Panc1 (cell line): ENCODE results near the gene IBTK. TPM values are rescaled to one million over a fixed set of nuclear protein-coding genes. Genes with fewer than 3 reads are reported as not detected.

Experiments used
- ATAC-seq: fragments of 200-7000 bp; cut with Tn5 transposase; 2 replicates; pipeline ENCODE4 v1.9.1; 2020; ENCODE audit warnings: mild to moderate bottlenecking, moderate library complexity
- BruUV-seq: library from RNA; stranded (reverse); fragments of 400-500 nt; replicated peaks from 2 replicates; lab custom pipeline; 2021; lab: Mats Ljungman, UMichigan
- CTCF ChIA-PET: fragments of 300-600 bp; sonication (Branson Sonifier 250); formaldehyde crosslinking; loops from one replicate; lab custom pipeline; 2022; ENCODE audit warnings: antibody characterized with exemption; lab: Charles Lee
- POLR2A ChIA-PET: fragments of 300-600 bp; sonication (Branson Sonifier 250); formaldehyde crosslinking; loops from one replicate; lab custom pipeline; 2022; ENCODE audit warnings: antibody characterized with exemption; lab: Charles Lee
- DNase-seq: peaks from one replicate; pipeline ENCODE4 v3.0.0-alpha.2; 2010; ENCODE audit warnings: low read depth, low spot score
- H3K27ac ChIP-seq: 2 replicates; pipeline ENCODE4 v1.5.1; 2011; ENCODE audit warnings: mild to moderate bottlenecking, low read length, inconsistent platforms
- H3K27me3 ChIP-seq: fragments of 200-500 bp; sonication (Bioruptor generic); 2 replicates; pipeline ENCODE4 v1.6.0; 2014; ENCODE audit warnings: low read length, inconsistent platforms; ENCODE audit not compliant: control insufficient read depth, insufficient read depth
- H3K36me3 ChIP-seq: fragments of 200-500 bp; sonication (Bioruptor generic); 2 replicates; pipeline ENCODE4 v1.5.1; 2014; ENCODE audit warnings: inconsistent platforms, mild to moderate bottlenecking, low read length, moderate library complexity; ENCODE audit not compliant: control insufficient read depth, insufficient read depth
- H3K4me1 ChIP-seq: 2 replicates; pipeline ENCODE4 v1.5.1; 2011; ENCODE audit warnings: inconsistent platforms, mild to moderate bottlenecking, low read length, moderate library complexity; ENCODE audit not compliant: control insufficient read depth, insufficient read depth
- H3K4me3 ChIP-seq, 2 experiments: 2 replicates each; pipeline ENCODE4 v1.5.1; 2011 to 2012; ENCODE audit warnings: low read depth in 2 of 2, low read length in 2 of 2, mild to moderate bottlenecking in 2 of 2, inconsistent platforms in 1 of 2, moderate library complexity in 1 of 2
- H3K9me3 ChIP-seq: fragments of 200-500 bp; sonication (Bioruptor generic); 2 replicates; pipeline ENCODE4 v1.5.1; 2014; ENCODE audit warnings: low read depth, mild to moderate bottlenecking, inconsistent platforms, low read length, moderate library complexity; ENCODE audit not compliant: control insufficient read depth, insufficient read depth
- POLR2AphosphoS5 ChIP-seq: IDR thresholded peaks from 2 replicates; pipeline ENCODE4 v1.6.1; 2012; ENCODE audit warnings: mild to moderate bottlenecking, low read depth, low read length, moderate library complexity
- REST ChIP-seq, 2 experiments: IDR thresholded peaks; 2 replicates each; pipeline ENCODE4 v1.6.1; 2011 to 2012; ENCODE audit warnings: low read depth in 2 of 2, control low read depth in 1 of 2, low read length in 1 of 2, mild to moderate bottlenecking in 1 of 2, moderate library complexity in 1 of 2; ENCODE audit not compliant: insufficient read depth in 1 of 2
- SIN3A ChIP-seq: IDR thresholded peaks from 2 replicates; pipeline ENCODE4 v1.6.1; 2012; ENCODE audit warnings: low read depth, mild to moderate bottlenecking, low read length, moderate library complexity, borderline replicate concordance; ENCODE audit not compliant: insufficient read depth
- TCF7L2 ChIP-seq: IDR thresholded peaks from 2 replicates; pipeline ENCODE4 v1.6.1; 2011; ENCODE audit warnings: mild to moderate bottlenecking, low read depth, low read length, inconsistent platforms
- in situ Hi-C: cut with HindIII; loops from 2 replicates; pipeline ENCODE4 v1.10.0; 2016; ENCODE audit warnings: low sequenced_read_pairs, low pct_unique_long_range_greater_than_20kb
- intact Hi-C: fragments of 100-400 bp; cut with micrococcal nuclease; formaldehyde crosslinking; loops from one replicate; pipeline ENCODE4 v1.10.0; 2022; ENCODE audit not compliant: unreplicated experiment
- total RNA-seq: library from RNA; stranded (reverse); gene quantifications from one replicate; pipeline ENCODE4 v1.2.1, GENCODE V29; 2021; ENCODE audit not compliant: unreplicated experiment
- TF ChIP-seq, protein P1 (sequence below): fragments of 450-650 bp; IDR thresholded peaks from 2 replicates; pipeline ENCODE4 v1.5.1; 2017; ENCODE audit warnings: mild to moderate bottlenecking

Gene IBTK
- total RNA-seq, 1 experiment from 2014 or later = 73.2 TPM

DNA sequence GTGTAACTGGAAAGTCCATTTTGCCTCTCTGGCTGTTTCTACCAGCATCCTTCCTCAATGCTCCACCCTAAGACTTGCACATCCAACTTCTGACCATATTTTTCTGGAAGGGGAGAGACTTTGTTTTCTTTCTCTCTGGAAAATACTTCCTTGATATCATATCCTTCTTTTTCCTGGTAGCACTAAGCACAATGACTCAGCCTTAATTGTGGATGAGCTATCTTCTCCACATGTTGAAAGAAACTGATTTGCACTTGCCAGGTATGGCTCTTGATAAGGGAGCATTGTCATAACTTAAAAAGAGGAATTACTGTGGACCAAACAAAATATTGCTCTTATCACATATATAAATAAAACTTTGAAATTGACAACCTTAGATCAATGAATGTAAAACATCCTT, 30.1 kb upstream of the IBTK start:
- no peak overlapping the region for H3K27ac ChIP-seq
- POLR2A ChIA-PET = interaction anchor here (0.5 kb wide), 1 partner anchor 558 kb away, joined by 10 read pairs; no protein-coding TSS in a partner anchor
- in situ Hi-C loops (no loop called here), intact Hi-C loops (no loop called here)
- H3K4me3 ChIP-seq = no peak overlapping the region
- CTCF ChIA-PET = no interaction called here
- no peak for ATAC-seq
- DNase-seq = no peak
- H3K9me3 ChIP-seq = no peaks in the 10 kb centered on the region
- no peaks in the 10 kb centered on the region for H3K27me3 ChIP-seq
- TF ChIP-seq SIN3A (no peak), POLR2AphosphoS5 (no peak), REST (IDR thresholded peaks at IDR 0.05; ENCODE audit: insufficient read depth in 1 of 2, low read depth in 2 of 2, low read length in 1 of 2) (no peak), TCF7L2 (no peak)
- TF ChIP-seq, protein P1, sequence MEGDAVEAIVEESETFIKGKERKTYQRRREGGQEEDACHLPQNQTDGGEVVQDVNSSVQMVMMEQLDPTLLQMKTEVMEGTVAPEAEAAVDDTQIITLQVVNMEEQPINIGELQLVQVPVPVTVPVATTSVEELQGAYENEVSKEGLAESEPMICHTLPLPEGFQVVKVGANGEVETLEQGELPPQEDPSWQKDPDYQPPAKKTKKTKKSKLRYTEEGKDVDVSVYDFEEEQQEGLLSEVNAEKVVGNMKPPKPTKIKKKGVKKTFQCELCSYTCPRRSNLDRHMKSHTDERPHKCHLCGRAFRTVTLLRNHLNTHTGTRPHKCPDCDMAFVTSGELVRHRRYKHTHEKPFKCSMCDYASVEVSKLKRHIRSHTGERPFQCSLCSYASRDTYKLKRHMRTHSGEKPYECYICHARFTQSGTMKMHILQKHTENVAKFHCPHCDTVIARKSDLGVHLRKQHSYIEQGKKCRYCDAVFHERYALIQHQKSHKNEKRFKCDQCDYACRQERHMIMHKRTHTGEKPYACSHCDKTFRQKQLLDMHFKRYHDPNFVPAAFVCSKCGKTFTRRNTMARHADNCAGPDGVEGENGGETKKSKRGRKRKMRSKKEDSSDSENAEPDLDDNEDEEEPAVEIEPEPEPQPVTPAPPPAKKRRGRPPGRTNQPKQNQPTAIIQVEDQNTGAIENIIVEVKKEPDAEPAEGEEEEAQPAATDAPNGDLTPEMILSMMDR = no peak
- no peaks in the 10 kb centered on the region for H3K36me3 ChIP-seq
- BruUV-seq = no TSS peak
- H3K4me1 ChIP-seq = no peaks in the 10 kb centered on the region

GRCh38 chr6:82275686-82276085, 28.1 kb upstream of the IBTK start:
- CTCF ChIA-PET = no interaction called here
- DNase-seq (no peak), ATAC-seq (no peak)
- Histone ChIP-seq H3K27me3 (no peaks in the 10 kb centered on the region), H3K4me1 (no peaks in the 10 kb centered on the region), H3K4me3 (no peak overlapping the region), H3K27ac (no peak overlapping the region), H3K9me3 (no peaks in the 10 kb centered on the region), H3K36me3 (no peaks in the 10 kb centered on the region)
- intact Hi-C loops = no loop called here
- POLR2A ChIA-PET = no interaction called here
- TF ChIP-seq POLR2AphosphoS5 = no peak
- in situ Hi-C loops = no loop called here
- BruUV-seq = no TSS peak

DNA sequence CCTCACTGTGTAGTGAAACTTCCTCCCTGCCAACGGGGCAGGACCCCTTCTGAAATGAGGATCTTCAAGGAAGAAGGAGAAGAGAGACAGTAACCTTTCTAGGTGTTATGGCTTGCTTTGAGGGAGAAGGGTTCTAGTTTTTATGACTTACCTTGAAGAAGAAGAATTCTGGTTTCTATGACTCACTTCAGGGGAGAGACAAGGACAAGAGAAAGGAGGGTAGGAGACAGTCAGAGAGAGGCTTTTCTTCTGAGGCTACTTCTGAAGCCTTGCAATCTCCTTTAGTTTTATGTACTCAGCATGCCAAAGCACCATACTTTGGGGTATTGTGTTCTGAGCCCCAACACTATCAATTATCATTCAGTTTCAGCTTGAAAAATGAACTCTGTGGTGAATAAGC, 25.8 kb upstream of the IBTK start:
- H3K4me3 ChIP-seq = no peak overlapping the region
- H3K27me3 ChIP-seq = no peaks in the 10 kb centered on the region
- POLR2A ChIA-PET = no interaction called here
- TF ChIP-seq REST (IDR thresholded peaks at IDR 0.05; ENCODE audit: insufficient read depth in 1 of 2, low read depth in 2 of 2, low read length in 1 of 2) (no peak), POLR2AphosphoS5 (no peak), SIN3A (no peak), TCF7L2 (no peak)
- TF ChIP-seq, protein P1 = no peak
- no TSS peak for BruUV-seq
- H3K27ac ChIP-seq = no peak overlapping the region
- CTCF ChIA-PET = no interaction called here
- in situ Hi-C loops = no loop called here
- DNase-seq = no peak
- H3K9me3 ChIP-seq = no peaks in the 10 kb centered on the region
- ATAC-seq = no peak
- no peaks in the 10 kb centered on the region for H3K36me3 ChIP-seq
- H3K4me1 ChIP-seq = no peaks in the 10 kb centered on the region
- intact Hi-C loops = loop anchor here (5.0 kb wide), 3 partner anchors 89 to 784 kb away; partner anchors contain the start of gene TPBG
